HCT116 (cell line): ENCODE measurements around the gene LAMC3. TPM values are rescaled to one million over a fixed set of nuclear protein-coding genes. Genes with fewer than 3 reads are reported as not detected.
"Not testable (repeated sequence)": the region's sequence is repeated elsewhere in the genome, so short reads cannot be mapped to it uniquely, and the experiment has no call there.

Source experiments
- ATAC-seq: fragments of 200-7000 bp; cut with Tn5 transposase; 2 replicates; pipeline ENCODE4 v1.9.1; 2020; ENCODE audit warnings: mild to moderate bottlenecking, moderate library complexity
- BruUV-seq: library from RNA; stranded (reverse); fragments of 400-500 nt; replicated peaks from 2 replicates; lab custom pipeline; 2021; lab: Mats Ljungman, UMichigan
- CTCF ChIA-PET: fragments of 300-600 bp; sonication (Branson Sonifier 250); formaldehyde crosslinking; loops from one replicate; lab custom pipeline; 2021; ENCODE audit warnings: antibody characterized with exemption; lab: Charles Lee
- POLR2A ChIA-PET: fragments of 300-600, 350-600 bp; sonication (Branson Sonifier 250); formaldehyde crosslinking; loops from one replicate; lab custom pipeline; 2021; ENCODE audit warnings: antibody characterized with exemption; lab: Charles Lee
- RAD21 ChIA-PET, 2 experiments: fragments of 300-600 bp; sonication (Branson Sonifier 250); formaldehyde crosslinking; loops; one replicate each; lab custom pipeline; 2023; ENCODE audit warnings: low total read pairs in 2 of 2; ENCODE audit not compliant: uncharacterized antibody in 2 of 2, unreplicated experiment in 2 of 2, low non-redundant PET in 1 of 2; lab: Charles Lee
- DNase-seq: peaks from one replicate; pipeline ENCODE4 v3.0.0-alpha.2; 2010; ENCODE audit warnings: low read depth, low spot score
- H2AFZ ChIP-seq: fragments of 200-600 bp; shearing (Covaris generic), sonication (generic); 2 replicates; pipeline ENCODE4 v1.6.1; 2017; ENCODE audit warnings: low read depth, mixed run types, mixed read lengths, antibody characterized with exemption, low read length; ENCODE audit not compliant: poor library complexity, severe bottlenecking
- H3K27ac ChIP-seq: 2 replicates; pipeline ENCODE4 v1.5.1; 2012; ENCODE audit warnings: low read depth, low read length
- H3K27me3 ChIP-seq: fragments of 200-600 bp; sonication (generic); 2 replicates; pipeline ENCODE4 v1.6.1; 2016; ENCODE audit warnings: mixed run types, low read length, mixed read lengths; ENCODE audit not compliant: insufficient read depth
- H3K36me3 ChIP-seq, 2 experiments: fragments of 200-500 bp in 1 of 2; fragments of 200-600 bp in 1 of 2; sonication (Bioruptor generic) in 1 of 2; sonication (generic) in 1 of 2; 2 replicates each; pipeline versions ENCODE4 v1.5.1 to v1.6.1; 2014 to 2016; ENCODE audit warnings: low read length in 2 of 2, inconsistent platforms in 1 of 2, mixed read lengths in 1 of 2, mixed run types in 1 of 2; ENCODE audit not compliant: insufficient read depth in 2 of 2, control insufficient read depth in 1 of 2
- H3K4me1 ChIP-seq, 2 experiments: fragments of 200-600 bp in 1 of 2; sonication (generic) in 1 of 2; 2 replicates each; pipeline versions ENCODE4 v1.5.1 to v1.6.1; 2012 to 2017; ENCODE audit warnings: low read length in 2 of 2, inconsistent platforms in 1 of 2, mild to moderate bottlenecking in 1 of 2, mixed read lengths in 1 of 2, mixed run types in 1 of 2, moderate library complexity in 1 of 2; ENCODE audit not compliant: insufficient read depth in 2 of 2, control insufficient read depth in 1 of 2
- H3K4me2 ChIP-seq: fragments of 200-600 bp; sonication (generic); 2 replicates; pipeline ENCODE4 v1.6.1; 2017; ENCODE audit warnings: mixed run types, low read length, mixed read lengths
- H3K4me3 ChIP-seq, 2 experiments: fragments of 200-600 bp in 1 of 2; sonication (generic) in 1 of 2; replicated peaks in 1 of 2; 2 replicates each; pipeline ENCODE4 v1.5.1; 2011 to 2016; ENCODE audit warnings: low read length in 2 of 2, control low read depth in 1 of 2, low read depth in 1 of 2, mild to moderate bottlenecking in 1 of 2, mixed read lengths in 1 of 2, mixed run types in 1 of 2
- H3K79me2 ChIP-seq: fragments of 200-600 bp; sonication (generic); 2 replicates; pipeline ENCODE4 v1.6.1; 2017; ENCODE audit warnings: mild to moderate bottlenecking, mixed run types, low read length, moderate library complexity, mixed read lengths; ENCODE audit not compliant: insufficient read depth
- H3K9ac ChIP-seq: fragments of 200-600 bp; sonication (generic); 2 replicates; pipeline ENCODE4 v1.6.1; 2016; ENCODE audit warnings: low read length, mixed read lengths
- H3K9me2 ChIP-seq: fragments of 200-600 bp; sonication (generic), shearing (Covaris generic); 2 replicates; pipeline ENCODE4 v1.6.1; 2017; ENCODE audit warnings: mixed run types, mild to moderate bottlenecking, moderate library complexity; ENCODE audit not compliant: insufficient read depth
- H3K9me3 ChIP-seq, 2 experiments: fragments of 200-500 bp in 1 of 2; fragments of 200-600 bp in 1 of 2; sonication (Bioruptor generic) in 1 of 2; sonication (generic) in 1 of 2; 2 replicates each; pipeline ENCODE4 v1.6.1; 2014 to 2017; ENCODE audit warnings: low read length in 2 of 2, mixed read lengths in 2 of 2, inconsistent platforms in 1 of 2, low read depth in 1 of 2, mild to moderate bottlenecking in 1 of 2, mixed run types in 1 of 2, moderate library complexity in 1 of 2; ENCODE audit not compliant: control insufficient read depth in 1 of 2, insufficient read depth in 1 of 2
- H4K20me1 ChIP-seq: fragments of 200-600 bp; sonication (generic), shearing (Covaris generic); 2 replicates; pipeline ENCODE4 v1.6.1; 2017; ENCODE audit warnings: mixed run types, mild to moderate bottlenecking, moderate library complexity; ENCODE audit not compliant: insufficient read depth
- CBX3 ChIP-seq: IDR thresholded peaks from 2 replicates; pipeline ENCODE4 v1.6.1; 2012; ENCODE audit warnings: low read depth
- CEBPB ChIP-seq: IDR thresholded peaks from 2 replicates; pipeline ENCODE4 v1.6.1; 2012; ENCODE audit warnings: low read depth
- EGR1 ChIP-seq: IDR thresholded peaks from 2 replicates; pipeline ENCODE4 v1.6.1; 2012; ENCODE audit warnings: low read depth
- EZH2 ChIP-seq: fragments of 200-600 bp; sonication (generic); IDR thresholded peaks from 2 replicates; pipeline ENCODE4 v1.6.1; 2017; ENCODE audit warnings: antibody characterized with exemption, mixed run types
- POLR2A ChIP-seq: IDR thresholded peaks from 2 replicates; pipeline ENCODE4 v1.7.0; 2011; ENCODE audit warnings: borderline replicate concordance; ENCODE audit not compliant: insufficient read depth, insufficient read length; ENCODE audit errors: extremely low read depth
- SP1 ChIP-seq: IDR thresholded peaks from 2 replicates; pipeline ENCODE4 v1.6.1; 2012; ENCODE audit warnings: low read depth
- SRF ChIP-seq: IDR thresholded peaks from 2 replicates; pipeline ENCODE4 v1.6.1; 2012; ENCODE audit warnings: low read depth
- TCF7L2 ChIP-seq: IDR thresholded peaks from 2 replicates; pipeline ENCODE4 v1.7.0; 2011; ENCODE audit warnings: borderline replicate concordance, inconsistent platforms; ENCODE audit not compliant: insufficient read depth, insufficient read length; ENCODE audit errors: extremely low read depth
- ZFX ChIP-seq: fragments of 450-650 bp; IDR thresholded peaks from 2 replicates; pipeline ENCODE4 v1.6.1; 2017
- intact Hi-C: fragments of 100-400 bp; cut with micrococcal nuclease; formaldehyde crosslinking; loops from 2 replicates; pipeline ENCODE4 v1.10.0; 2022
- total RNA-seq: library from RNA; stranded (reverse); gene quantifications from one replicate; pipeline ENCODE4 v1.2.1, GENCODE V29; 2021; ENCODE audit not compliant: unreplicated experiment
- TF ChIP-seq, protein P1 (sequence below): IDR thresholded peaks from 2 replicates; pipeline ENCODE4 v1.6.1; 2012

LAMC3 gene
- total RNA-seq, 1 experiment from 2014 or later: 7.7 TPM

DNA sequence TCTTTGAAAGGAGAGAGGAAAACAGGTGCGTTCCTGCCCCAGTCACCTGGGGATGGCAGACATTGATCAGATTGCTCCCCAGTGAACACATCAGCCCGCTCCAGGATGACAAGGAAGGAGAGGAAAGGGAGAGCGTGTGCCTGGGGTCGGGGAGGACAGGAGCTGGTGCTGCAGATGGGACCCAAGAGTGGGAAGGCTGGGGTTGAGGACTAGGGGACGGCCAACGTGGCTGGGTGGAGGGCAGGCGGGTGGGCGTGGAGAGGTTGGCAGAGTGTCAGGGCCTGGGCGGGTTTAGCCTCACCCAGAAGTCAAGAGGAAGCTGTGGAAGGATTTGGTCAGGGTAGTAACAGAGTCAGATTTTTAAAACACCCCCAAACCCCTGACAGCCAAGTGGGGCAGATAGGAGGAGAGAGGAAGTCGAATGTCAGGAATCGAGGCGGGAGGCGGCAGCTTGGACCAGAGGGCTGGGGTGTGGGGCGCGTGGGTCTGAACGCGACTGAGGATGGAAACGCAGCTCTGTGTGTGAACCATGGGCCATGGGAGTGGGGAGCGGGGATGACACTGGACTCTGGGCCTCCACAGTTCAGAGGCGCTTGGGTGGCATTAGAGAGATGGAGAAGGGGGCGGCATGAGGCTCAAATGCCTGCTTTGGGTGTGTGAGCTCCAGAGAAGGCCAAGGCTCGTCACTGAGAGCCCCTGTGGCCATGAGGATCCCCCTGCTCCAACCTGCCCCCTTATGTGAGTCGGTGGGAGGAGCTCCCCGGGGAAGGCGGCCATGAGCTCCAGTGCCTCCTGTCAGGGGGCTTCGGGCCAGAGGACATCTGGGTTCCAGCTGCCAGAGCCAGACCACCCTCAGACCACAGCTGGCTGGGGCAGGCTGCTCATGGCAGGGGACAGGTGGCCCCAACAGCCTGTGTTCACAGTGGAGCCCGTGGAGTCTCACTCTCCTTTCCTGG lies 24.6 kb downstream of the LAMC3 start:
- no peak for DNase-seq
- H3K36me3 ChIP-seq: no peaks in the 10 kb centered on the region
- H3K9me2 ChIP-seq: no peaks in the 10 kb centered on the region
- H3K4me2 ChIP-seq: no peak overlapping the region
- H3K4me3 ChIP-seq: no peak overlapping the region
- ChIA-PET RAD21 (no interaction called here), CTCF (no interaction called here), POLR2A (no interaction called here)
- no peak for TF ChIP-seq SRF
- no peak for TF ChIP-seq EZH2
- no peak for TF ChIP-seq ZFX
- TF ChIP-seq EGR1: no peak
- no peak for TF ChIP-seq POLR2A
- H3K79me2 ChIP-seq: no peaks in the 10 kb centered on the region
- no peak overlapping the region for H3K9ac ChIP-seq
- H3K27ac ChIP-seq: no peak overlapping the region
- no peaks in the 10 kb centered on the region for H4K20me1 ChIP-seq
- no peak overlapping the region for H2AFZ ChIP-seq
- intact Hi-C loops: no loop called here
- no peaks in the 10 kb centered on the region for H3K9me3 ChIP-seq
- H3K27me3 ChIP-seq: no peaks in the 10 kb centered on the region
- no TSS peak for BruUV-seq
- no peaks in the 10 kb centered on the region for H3K4me1 ChIP-seq
- ATAC-seq: no peak

DNA sequence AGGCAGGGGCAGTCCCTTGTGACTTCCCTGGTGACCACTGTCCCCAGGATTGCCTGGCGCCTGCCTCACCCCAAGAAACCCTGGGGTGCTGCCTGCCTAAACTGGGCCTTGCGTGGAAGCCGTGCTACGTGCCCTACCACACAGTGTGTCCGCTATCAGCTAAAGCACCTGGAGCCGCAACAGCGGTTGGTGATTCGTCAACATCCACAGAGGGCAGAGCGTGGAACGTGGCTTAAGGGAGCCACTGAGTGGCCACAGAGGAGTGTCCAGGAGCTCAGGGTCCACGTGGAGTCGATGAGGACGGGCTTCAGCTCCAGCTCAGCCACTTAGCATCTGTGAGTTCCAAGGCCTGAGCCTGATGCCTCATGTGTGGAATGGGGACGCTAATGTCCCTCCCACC lies 25.3 kb downstream of the LAMC3 start:
- CTCF ChIA-PET: no interaction called here
- no peak overlapping the region for H3K4me3 ChIP-seq
- no TSS peak for BruUV-seq
- no peaks in the 10 kb centered on the region for H3K27me3 ChIP-seq
- TF ChIP-seq POLR2A: no peak
- TF ChIP-seq SP1: no peak
- TF ChIP-seq TCF7L2: no peak
- no peak for TF ChIP-seq CEBPB
- no peak for TF ChIP-seq CBX3
- TF ChIP-seq, protein P1, sequence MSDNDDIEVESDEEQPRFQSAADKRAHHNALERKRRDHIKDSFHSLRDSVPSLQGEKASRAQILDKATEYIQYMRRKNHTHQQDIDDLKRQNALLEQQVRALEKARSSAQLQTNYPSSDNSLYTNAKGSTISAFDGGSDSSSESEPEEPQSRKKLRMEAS: no peak
- ATAC-seq (no peak), DNase-seq (no peak)
- RAD21 ChIA-PET: no interaction called here
- H3K9me3 ChIP-seq: no peaks in the 10 kb centered on the region
- no peaks in the 10 kb centered on the region for H3K4me1 ChIP-seq
- H3K79me2 ChIP-seq: no peaks in the 10 kb centered on the region
- no peak overlapping the region for H3K9ac ChIP-seq
- no peak overlapping the region for H2AFZ ChIP-seq
- POLR2A ChIA-PET: no interaction called here
- H3K9me2 ChIP-seq: no peaks in the 10 kb centered on the region
- no peaks in the 10 kb centered on the region for H4K20me1 ChIP-seq
- H3K36me3 ChIP-seq: no peaks in the 10 kb centered on the region
- no peak overlapping the region for H3K4me2 ChIP-seq
- intact Hi-C loops: no loop called here
- no peak overlapping the region for H3K27ac ChIP-seq

DNA sequence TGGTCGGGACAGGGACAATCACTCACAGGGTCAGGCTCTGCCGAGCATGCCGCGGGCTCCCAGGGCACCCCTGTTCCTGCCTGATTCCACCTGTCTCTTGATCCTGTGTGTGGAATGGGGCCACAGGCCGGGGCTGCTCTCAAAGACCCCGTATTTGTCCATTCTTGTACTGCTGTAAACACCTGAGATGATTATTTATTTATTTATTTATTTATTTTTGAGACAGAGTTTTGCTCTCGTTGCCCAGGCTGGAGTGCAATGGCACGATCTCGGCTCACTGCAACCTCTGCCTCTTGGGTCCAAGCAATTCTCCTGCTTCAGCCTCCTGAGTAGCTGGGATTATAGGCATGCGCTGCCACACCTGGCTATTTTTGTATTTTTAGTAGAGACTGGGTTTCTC lies 25.8 kb downstream of the LAMC3 start:
- H4K20me1 ChIP-seq, H3K9me2 ChIP-seq, POLR2A ChIA-PET, ATAC-seq, H3K27me3 ChIP-seq, RAD21 ChIA-PET, H3K9me3 ChIP-seq, H3K4me1 ChIP-seq, H3K4me2 ChIP-seq, H2AFZ ChIP-seq, H3K9ac ChIP-seq, H3K27ac ChIP-seq, BruUV-seq, DNase-seq, intact Hi-C loops, H3K4me3 ChIP-seq, CTCF ChIA-PET, H3K79me2 ChIP-seq, H3K36me3 ChIP-seq: not testable (repeated sequence)
